Activated T-cell treated with anti-CD3 and anti-CD28 coated beads, Interleukin-2, amount 50 U/mL, for 1 hour (primary cell): ENCODE results near the gene ZNF497.
"Not testable (repeated sequence)": the region's sequence is repeated elsewhere in the genome, so short reads cannot be mapped to it uniquely, and the experiment has no call there.

Experiments
- DNase-seq: peaks from one replicate; pipeline ENCODE4 v3.0.0-alpha.2; 2020

The ZNF497 gene

GRCh38 chr19:58362272-58362994 lies at the start of gene ZNF497:
Gene ZNF497 (minus strand): TSS chr19:58362751. CDS start chr19:58357635, 5,116 bp downstream.
- peak; percentile 96 for DNase-seq

GRCh38 chr19:58409010-58409790 lies 46.6 kb upstream of the ZNF497 start:
- DNase-seq, result peak; percentile 18

DNA sequence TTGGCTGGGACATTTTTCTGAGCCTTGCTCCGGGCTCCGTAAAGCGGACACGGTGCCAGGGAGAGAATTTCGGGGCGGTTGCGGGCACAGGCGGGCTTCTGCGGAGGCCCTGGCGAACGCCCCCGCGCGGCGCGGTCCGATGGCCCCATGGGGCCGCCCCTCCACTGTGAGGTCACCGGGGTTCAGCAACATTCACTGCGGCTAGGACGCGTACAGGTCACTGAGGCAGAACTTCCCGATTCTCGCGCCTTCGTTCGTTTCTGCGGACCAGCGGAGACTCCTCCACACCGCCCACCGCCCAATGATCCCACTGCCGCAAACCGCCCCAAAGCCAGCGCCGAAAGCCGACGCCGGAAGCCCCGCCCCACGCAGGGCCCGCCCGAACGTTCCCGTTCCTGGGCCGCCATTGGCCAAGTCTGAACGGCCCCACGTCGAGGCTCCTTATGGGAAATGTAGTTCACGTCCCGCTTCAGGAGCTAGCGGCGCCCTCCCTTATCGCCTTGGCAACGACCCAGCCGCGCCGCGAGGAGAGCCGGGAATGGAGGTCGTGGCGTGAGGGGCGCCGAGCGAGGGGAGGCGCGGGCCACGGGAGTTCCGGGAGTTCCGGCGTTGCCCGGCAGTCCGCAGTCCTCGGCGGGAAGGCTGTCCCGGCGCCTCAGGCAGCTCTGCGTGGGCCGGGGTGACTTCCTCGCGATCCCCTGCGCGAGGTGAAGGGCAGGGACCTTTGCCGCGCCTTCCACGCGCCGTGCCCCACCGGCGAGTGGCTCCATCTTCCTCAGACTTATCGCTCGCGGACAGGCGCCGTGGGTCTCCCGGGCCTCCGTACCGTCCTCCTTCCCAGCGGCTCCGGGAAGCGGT lies 45.8 kb upstream of the ZNF497 start, which contains the start of gene ZNF584:
Gene ZNF584, plus strand, starts transcription at position 498 of the 858 bp plus-strand sequence. CDS start 499 bp downstream, outside the sequence.
- peak; percentile 94 for DNase-seq

DNA sequence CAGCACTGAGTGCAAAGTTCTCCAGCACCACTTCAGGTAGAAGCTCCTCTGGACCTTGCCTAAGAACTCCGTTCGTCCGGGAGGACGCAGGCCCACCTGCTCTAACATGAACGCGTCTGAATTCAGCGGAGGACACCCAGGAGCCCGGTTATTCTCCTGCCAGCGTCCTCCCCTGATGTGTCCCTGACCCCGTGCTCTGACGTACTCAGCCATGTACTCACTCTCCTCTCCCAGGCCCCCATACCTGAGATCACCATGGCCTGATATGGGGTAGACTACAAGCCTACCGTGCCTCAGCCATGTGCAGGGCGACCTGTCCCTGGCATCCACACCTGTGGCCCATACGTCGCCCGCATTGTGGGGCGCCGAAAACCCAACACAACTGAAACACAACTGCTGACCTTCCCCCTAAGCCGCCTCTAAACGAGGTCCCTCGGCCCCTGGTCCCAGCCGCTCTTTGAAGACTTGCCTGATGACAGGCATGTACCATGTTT lies 45.2 kb upstream of the ZNF497 start:
- DNase-seq, result no peak

- peak; percentile 22 for DNase-seq
These were observed 44.5 kb upstream of the ZNF497 start for GRCh38 chr19:58406818-58407657.

DNA sequence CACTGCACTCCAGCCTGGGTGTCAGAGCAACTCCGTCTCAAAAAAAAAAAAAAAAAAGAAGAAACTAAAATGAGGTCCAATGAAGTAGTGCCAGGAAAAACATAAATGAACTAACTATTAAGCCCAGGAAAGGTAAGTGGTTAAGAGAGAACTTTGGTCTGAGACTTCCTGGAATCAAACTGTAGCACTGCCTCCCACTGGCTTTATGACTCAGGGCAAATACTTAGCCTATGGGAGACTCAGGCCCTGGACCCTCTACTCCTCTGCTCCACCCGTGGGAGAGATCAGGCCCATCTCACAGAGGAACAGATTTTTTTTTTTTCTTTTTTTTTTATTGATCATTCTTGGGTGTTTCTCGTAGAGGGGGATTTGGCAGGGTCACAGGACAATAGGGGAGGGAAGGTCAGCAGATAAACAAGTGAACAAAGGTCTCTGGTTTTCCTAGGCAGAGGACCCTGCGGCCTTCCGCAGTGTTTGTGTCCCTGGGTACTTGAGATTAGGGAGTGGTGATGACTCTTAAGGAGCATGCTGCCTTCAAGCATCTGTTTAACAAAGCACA lies 41.4 kb upstream of the ZNF497 start:
- DNase-seq, result not testable (repeated sequence)

DNA sequence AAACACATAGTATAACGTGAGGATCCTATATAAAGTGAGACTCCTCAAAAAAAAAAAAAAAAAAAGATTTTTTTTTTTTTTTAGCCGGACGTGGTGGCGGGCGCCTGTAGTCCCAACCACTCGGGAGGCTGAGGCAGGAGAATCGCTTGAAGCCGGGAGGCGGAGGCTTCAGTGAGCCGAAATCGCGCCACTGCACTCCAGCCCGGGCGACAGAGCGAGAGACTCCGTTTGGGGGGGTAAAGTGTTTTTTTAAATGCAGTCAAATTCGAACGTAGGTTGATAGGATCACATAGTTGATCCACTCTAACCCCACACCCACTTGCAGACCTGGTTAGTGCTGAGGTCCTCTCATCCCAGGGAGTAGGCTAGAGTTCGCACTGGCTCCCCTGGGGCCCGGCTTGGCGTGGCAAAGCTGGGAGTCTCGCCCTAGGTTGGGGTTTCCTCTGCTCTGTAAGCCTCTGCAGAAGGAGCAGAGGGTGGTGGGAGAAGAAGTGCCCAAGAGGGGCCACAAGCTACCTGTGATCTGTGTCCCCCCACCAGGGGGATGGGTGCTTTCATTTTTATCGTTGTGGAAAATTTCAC lies 39.4 kb upstream of the ZNF497 start:
- no peak for DNase-seq

DNA sequence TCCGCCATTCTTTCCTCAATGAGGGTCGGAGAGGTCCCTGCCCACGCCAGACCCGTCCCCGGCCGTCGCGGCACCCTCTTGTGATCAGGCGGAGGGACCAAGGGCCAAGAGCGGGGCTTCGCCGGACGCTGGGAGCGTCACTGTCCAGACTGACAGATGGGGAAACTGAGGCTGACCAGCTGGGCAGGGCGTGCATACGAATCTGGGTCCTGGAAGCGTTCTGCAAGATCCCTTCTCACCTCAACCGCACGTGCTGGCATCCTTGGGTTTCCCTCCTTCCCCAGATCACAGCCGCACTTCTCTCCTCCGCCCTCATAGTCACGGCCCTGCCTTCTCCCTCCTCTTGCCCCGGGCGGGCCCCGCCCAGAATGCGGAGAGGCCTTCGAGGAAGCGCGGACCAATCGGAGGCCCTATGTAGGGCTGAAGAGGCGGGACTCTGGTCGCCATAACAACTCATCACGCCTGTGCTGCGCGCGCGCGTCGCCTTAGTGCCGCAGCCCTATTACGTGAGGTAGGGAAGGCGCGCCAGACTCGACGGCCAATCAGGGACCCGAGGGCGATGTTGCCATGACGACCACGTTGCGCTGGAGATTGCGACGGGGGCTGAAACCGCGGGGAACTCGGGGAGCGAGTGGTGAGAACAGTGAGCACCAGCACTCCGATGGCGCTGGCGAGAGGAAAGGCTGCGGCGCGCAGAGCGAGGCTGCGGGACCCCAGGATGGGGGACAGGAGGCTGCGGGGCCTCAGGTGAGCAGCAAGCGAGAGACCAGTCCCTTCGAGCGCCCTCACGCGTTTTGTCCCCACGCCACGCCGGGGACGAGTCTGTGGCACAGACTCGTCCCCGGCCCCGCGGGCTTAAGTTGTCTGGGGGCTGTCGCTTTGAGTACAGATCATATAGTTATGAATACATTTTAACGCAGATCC lies 38.6 kb upstream of the ZNF497 start:
- peak; percentile 96 for DNase-seq

- no peak for DNase-seq
These were observed 37.9 kb upstream of the ZNF497 start for GRCh38 chr19:58400316-58400915.

GRCh38 chr19:58399903-58400302 lies 37.4 kb upstream of the ZNF497 start:
- DNase-seq, result no peak

- no peak for DNase-seq
These were observed 36.0 kb upstream of the ZNF497 start for GRCh38 chr19:58398545-58398944.

- no peak for DNase-seq
These were observed 35.5 kb upstream of the ZNF497 start for GRCh38 chr19:58398087-58398486.

DNA sequence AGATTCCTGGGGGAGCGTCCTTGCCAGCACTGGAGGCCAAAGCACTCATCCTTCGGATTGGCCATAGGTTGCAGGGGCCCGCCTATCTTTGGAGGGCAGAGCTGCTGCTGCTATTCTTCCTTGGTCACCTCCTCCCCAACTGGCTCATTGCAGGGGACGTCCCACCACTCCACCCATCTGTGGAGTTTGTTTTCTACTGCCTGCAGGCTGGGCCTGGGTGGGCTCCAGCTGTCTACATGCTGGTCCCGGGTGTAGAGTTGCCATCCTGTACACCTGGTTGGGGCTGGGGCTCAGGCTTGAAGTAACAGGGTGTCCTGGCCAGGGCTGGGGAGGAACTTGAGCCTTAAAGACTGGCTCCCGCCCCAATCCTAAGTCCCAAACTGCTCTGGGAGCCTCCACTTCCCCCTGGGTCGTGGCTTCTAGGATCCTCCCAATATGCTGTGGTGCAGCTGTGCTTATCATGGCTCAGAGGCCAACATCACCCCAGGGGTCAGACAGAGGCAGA lies 35.0 kb upstream of the ZNF497 start:
- no peak for DNase-seq

DNA sequence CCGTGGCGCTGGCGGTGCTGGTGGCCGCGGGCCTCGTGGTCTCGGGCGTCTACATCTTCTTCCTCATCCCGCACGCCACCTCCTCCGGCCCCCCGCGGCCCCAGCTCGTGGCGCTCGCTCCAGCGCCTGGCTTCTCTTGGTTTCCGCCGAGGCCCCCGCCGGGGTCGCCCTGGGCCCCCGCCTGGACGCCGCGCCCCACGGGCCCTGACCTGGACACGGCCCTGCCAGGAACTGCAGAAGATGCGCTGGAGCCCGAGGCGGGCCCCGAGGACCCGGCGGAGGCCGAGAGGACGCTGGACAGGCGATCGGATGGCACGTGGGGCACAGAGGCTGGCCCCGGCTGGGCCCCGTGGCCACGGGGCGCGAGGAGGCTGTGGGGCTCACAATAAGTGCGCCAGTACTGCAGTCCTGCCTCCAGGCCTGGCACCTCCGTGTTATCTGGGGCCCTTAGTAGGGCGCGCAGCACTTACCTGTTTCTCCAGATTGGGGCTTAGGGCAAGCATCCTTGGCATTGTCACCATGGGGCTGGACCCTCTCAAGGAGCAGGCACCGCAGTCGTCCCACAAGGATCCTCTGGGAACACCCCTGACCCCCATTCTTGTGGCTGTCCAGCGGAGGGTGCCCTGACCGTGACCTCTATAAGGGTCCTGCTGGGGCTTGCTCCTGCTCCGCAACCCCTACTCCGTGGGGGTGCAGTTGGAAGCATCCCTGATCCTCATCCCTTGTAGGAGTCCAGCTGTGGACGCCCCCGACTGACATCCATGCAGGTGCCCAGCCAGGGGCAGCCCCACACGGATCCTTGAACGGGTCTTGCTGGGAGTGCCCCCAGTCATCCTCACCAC lies 34.4 kb upstream of the ZNF497 start:
- DNase-seq, result no peak

GRCh38 chr19:58395979-58396627 lies 33.6 kb upstream of the ZNF497 start:
- DNase-seq, result no peak

GRCh38 chr19:58395220-58395978 lies 32.8 kb upstream of the ZNF497 start, which contains the start of gene RNF225:
Gene RNF225 (plus strand): TSS chr19:58395656. CDS start chr19:58396090, 434 bp downstream.
- DNase-seq, result no peak

- no peak for DNase-seq
These were observed 32.3 kb upstream of the ZNF497 start for GRCh38 chr19:58394821-58395219.
